HL-60 (cell line): ENCODE measurements around the gene CCDC187.

Experiments used
- CTCF ChIP-seq: IDR thresholded peaks from one replicate; pipeline ENCODE4 v1.5.1; 2011; ENCODE audit warnings: low read length, control low read depth, inconsistent platforms; ENCODE audit not compliant: insufficient read depth
- POLR2AphosphoS5 ChIP-seq: IDR thresholded peaks from 2 replicates; pipeline ENCODE4 v1.6.1; 2012; ENCODE audit warnings: low read depth
- TF ChIP-seq, protein P1 (sequence below): IDR thresholded peaks from 2 replicates; pipeline ENCODE4 v1.6.1; 2012; ENCODE audit warnings: low read depth; ENCODE audit not compliant: insufficient replicate concordance

DNA sequence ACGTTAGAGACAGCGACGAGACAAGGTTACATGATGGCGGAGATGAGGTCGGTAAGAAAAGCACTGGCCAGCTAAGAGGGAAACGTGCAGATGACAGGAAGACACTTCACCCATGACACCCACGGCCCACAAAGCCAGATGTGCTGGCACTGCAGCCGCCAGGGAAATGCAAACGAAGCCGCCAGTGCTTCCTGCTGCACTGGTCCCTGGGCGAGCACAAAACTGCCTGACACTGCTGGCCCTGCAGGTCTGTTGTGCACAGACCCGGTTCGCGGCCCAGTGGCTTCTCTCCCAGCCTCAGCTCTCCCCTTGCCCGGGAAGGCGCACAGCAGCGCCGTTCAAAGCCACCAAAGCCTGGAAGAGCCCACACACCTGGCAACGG, 78.5 kb downstream of the CCDC187 start:
- TF ChIP-seq, protein P1, sequence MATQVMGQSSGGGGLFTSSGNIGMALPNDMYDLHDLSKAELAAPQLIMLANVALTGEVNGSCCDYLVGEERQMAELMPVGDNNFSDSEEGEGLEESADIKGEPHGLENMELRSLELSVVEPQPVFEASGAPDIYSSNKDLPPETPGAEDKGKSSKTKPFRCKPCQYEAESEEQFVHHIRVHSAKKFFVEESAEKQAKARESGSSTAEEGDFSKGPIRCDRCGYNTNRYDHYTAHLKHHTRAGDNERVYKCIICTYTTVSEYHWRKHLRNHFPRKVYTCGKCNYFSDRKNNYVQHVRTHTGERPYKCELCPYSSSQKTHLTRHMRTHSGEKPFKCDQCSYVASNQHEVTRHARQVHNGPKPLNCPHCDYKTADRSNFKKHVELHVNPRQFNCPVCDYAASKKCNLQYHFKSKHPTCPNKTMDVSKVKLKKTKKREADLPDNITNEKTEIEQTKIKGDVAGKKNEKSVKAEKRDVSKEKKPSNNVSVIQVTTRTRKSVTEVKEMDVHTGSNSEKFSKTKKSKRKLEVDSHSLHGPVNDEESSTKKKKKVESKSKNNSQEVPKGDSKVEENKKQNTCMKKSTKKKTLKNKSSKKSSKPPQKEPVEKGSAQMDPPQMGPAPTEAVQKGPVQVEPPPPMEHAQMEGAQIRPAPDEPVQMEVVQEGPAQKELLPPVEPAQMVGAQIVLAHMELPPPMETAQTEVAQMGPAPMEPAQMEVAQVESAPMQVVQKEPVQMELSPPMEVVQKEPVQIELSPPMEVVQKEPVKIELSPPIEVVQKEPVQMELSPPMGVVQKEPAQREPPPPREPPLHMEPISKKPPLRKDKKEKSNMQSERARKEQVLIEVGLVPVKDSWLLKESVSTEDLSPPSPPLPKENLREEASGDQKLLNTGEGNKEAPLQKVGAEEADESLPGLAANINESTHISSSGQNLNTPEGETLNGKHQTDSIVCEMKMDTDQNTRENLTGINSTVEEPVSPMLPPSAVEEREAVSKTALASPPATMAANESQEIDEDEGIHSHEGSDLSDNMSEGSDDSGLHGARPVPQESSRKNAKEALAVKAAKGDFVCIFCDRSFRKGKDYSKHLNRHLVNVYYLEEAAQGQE: no peak
- TF ChIP-seq CTCF (no peak), POLR2AphosphoS5 (no peak)
